ENCODE measurements around the gene PEX5L. TPM values are rescaled to one million over a fixed set of nuclear protein-coding genes. Genes with fewer than 3 reads are reported as not detected.
"Not testable (repeated sequence)": the region's sequence is repeated elsewhere in the genome, so short reads cannot be mapped to it uniquely, and the experiment has no call there.

The PEX5L gene
- polyA plus RNA-seq, 1 experiment: 0.14 TPM

DNA sequence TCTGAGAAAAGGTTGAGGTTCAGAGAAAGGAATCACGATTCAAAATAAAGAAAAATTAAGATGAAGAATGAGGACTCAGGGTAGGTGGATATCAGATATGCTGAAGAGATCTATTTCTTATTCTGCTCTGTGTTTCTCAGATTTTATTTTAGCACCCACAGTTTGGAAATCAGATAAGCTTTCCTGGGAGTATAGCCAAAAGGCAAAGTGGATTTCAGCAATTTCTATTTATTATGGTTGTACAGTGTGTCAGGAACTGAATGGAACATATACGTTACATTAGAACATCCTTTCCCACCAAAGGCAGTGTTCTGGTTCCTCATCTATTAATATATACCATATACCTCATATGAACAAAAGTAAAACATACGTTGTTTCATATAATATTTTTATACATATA, 18.9 kb downstream of the PEX5L start:
- Histone ChIP-seq H3K27ac (ENCODE audit: low read depth, low read length) (no peak overlapping the region), H3K4me3 (ENCODE audit: low read depth, low read length) (no peak overlapping the region)

DNA sequence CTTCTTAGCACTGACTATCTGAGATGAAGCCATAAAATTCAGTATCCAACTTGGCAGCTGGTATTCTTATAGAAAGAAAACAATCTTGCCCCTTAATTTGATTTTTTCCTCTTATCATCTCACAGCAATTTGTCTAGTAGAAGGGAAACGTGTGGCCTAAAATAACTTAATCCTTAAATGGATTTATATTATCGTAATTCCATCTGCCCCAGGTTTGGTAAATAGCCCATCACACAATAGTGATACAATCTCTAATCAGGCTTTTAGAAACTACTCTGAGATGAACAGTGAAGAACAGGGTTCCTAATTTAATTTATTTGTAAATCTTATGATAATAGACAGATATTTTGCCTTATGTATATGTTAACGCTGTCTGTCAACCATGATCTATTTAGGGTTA, 24.8 kb downstream of the PEX5L start:
- H3K27ac ChIP-seq (ENCODE audit: low read depth, low read length): no peak overlapping the region
- no peak overlapping the region for H3K4me3 ChIP-seq (ENCODE audit: low read depth, low read length)
- H3K9me3 ChIP-seq (ENCODE audit: control insufficient read depth, insufficient read depth, low read length): peaks cover 9% of the 10 kb centered on the region
- DNase-seq (ENCODE audit: low read depth, low spot score): no peak
- ChIA-PET POLR2A (no interaction called here), CTCF (no interaction called here)
- no peaks in the 10 kb centered on the region for H3K27me3 ChIP-seq (ENCODE audit: control insufficient read depth, insufficient read depth, low read length)
- TF ChIP-seq, protein P1, sequence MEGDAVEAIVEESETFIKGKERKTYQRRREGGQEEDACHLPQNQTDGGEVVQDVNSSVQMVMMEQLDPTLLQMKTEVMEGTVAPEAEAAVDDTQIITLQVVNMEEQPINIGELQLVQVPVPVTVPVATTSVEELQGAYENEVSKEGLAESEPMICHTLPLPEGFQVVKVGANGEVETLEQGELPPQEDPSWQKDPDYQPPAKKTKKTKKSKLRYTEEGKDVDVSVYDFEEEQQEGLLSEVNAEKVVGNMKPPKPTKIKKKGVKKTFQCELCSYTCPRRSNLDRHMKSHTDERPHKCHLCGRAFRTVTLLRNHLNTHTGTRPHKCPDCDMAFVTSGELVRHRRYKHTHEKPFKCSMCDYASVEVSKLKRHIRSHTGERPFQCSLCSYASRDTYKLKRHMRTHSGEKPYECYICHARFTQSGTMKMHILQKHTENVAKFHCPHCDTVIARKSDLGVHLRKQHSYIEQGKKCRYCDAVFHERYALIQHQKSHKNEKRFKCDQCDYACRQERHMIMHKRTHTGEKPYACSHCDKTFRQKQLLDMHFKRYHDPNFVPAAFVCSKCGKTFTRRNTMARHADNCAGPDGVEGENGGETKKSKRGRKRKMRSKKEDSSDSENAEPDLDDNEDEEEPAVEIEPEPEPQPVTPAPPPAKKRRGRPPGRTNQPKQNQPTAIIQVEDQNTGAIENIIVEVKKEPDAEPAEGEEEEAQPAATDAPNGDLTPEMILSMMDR (IDR thresholded peaks at IDR 0.05; ENCODE audit: low read depth, low read length): no peak

More for the DNA sequence above, 18.9 kb downstream of the PEX5L start:
- TF ChIP-seq, protein P1 (IDR thresholded peaks at IDR 0.05; ENCODE audit: low read depth, low read length): no peak
- Histone ChIP-seq H3K9me3 (ENCODE audit: control insufficient read depth, insufficient read depth, low read length) (no peaks in the 10 kb centered on the region), H3K27me3 (ENCODE audit: control insufficient read depth, insufficient read depth, low read length) (no peaks in the 10 kb centered on the region)
- CTCF ChIA-PET: no interaction called here
- POLR2A ChIA-PET: no interaction called here
- no peak for DNase-seq (ENCODE audit: low read depth, low spot score)

DNA sequence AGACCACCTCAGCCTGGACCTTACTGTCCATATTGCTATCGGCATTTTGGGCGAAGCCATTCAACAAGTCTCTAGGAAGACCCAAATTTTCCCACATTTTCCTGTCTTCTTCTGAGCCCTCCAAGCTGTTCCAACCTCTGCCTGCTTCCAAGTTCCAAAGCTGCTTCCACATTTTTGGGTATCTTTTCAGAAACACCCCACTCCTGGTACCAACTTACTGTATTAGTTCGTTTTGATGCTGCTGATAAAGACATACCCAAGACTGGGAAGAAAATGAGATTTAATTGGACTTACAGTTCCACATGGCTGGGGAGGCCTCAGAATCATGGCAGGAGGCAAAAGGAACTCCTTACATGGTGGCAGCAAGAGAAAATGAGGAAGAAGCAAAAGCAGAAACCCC, 28.4 kb downstream of the PEX5L start:
- CTCF ChIA-PET; H3K27ac ChIP-seq (ENCODE audit: low read depth, low read length); DNase-seq (ENCODE audit: low read depth, low spot score); H3K4me3 ChIP-seq (ENCODE audit: low read depth, low read length); H3K9me3 ChIP-seq (ENCODE audit: control insufficient read depth, insufficient read depth, low read length); POLR2A ChIA-PET; H3K27me3 ChIP-seq (ENCODE audit: control insufficient read depth, insufficient read depth, low read length): not testable (repeated sequence)

DNA sequence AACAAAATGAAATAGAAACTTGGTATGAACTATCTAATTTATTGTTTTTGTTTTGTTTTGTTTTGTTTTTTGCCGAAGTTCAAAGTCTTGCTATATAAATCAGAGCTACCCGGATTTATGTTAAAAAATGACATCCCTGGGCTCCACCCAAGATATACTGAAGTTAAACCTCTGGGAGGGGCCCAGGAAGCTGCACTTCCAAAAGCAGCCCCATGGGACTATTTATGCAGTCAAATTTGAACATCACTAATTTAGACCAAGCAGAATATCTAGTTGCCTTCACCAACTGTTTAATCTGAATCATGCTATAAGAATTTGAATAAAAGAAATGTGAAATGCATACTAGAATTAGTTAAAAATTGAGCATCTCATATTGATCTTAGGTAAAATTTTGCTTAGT, 32.2 kb downstream of the PEX5L start:
- ChIA-PET CTCF (interaction anchor here (1.0 kb wide), 1 partner anchor 76 kb away, joined by 3 read pairs; no protein-coding TSS in a partner anchor), POLR2A (no interaction called here)
- H3K4me3 ChIP-seq (ENCODE audit: low read depth, low read length): no peak overlapping the region
- DNase-seq (ENCODE audit: low read depth, low spot score): no peak
- H3K27me3 ChIP-seq (ENCODE audit: control insufficient read depth, insufficient read depth, low read length): no peaks in the 10 kb centered on the region
- no peak overlapping the region for H3K27ac ChIP-seq (ENCODE audit: low read depth, low read length)
- H3K9me3 ChIP-seq (ENCODE audit: control insufficient read depth, insufficient read depth, low read length): peaks cover 9% of the 10 kb centered on the region
- TF ChIP-seq, protein P1 (IDR thresholded peaks at IDR 0.05; ENCODE audit: low read depth, low read length): no peak

DNA sequence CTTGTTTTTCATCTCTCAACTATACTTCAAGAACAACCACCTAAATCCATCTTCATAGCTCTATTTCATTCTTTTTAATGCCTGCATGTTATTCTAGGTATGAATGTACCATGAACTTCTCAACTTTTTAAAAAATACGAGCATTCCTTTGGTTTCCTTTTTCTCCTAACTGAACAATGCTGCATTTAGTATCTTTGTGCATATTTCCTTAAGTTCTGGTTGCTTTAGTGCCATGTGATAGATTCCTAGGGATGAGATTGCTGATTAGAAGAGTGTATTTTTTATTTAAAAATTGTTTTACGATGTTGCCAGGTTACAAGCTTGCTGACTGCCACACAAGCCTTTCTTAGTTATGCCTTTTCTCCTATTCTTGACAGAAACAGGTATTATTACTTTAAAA, 34.7 kb downstream of the PEX5L start:
- DNase-seq (ENCODE audit: low read depth, low spot score): no peak
- TF ChIP-seq, protein P1 (IDR thresholded peaks at IDR 0.05; ENCODE audit: low read depth, low read length): no peak
- no peak overlapping the region for H3K27ac ChIP-seq (ENCODE audit: low read depth, low read length)
- no peaks in the 10 kb centered on the region for H3K27me3 ChIP-seq (ENCODE audit: control insufficient read depth, insufficient read depth, low read length)
- CTCF ChIA-PET: no interaction called here
- no peaks in the 10 kb centered on the region for H3K9me3 ChIP-seq (ENCODE audit: control insufficient read depth, insufficient read depth, low read length)
- POLR2A ChIA-PET: no interaction called here
- H3K4me3 ChIP-seq (ENCODE audit: low read depth, low read length): no peak overlapping the region

DNA sequence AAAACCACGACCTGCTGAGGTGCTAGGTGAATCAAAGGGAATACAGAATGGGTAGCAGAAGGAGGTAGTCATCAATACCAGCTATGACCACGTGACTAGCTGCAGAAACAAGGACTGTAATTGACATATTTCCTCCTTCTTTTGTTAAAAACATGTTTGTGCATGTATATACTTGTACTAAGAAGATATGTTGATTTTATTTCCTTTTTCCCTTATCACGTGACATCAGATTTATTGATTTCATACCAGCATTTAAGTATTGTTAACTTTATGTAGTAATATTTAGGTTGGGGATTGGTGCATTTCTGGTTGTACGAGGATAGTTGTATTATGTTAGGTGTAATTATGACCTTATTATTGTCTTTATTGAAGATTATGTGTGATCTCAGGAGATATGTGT, 36.2 kb downstream of the PEX5L start:
- POLR2A ChIA-PET: no interaction called here
- H3K27me3 ChIP-seq (ENCODE audit: control insufficient read depth, insufficient read depth, low read length): no peaks in the 10 kb centered on the region
- no peak overlapping the region for H3K27ac ChIP-seq (ENCODE audit: low read depth, low read length)
- DNase-seq (ENCODE audit: low read depth, low spot score): no peak
- H3K9me3 ChIP-seq (ENCODE audit: control insufficient read depth, insufficient read depth, low read length): no peaks in the 10 kb centered on the region
- TF ChIP-seq, protein P1 (IDR thresholded peaks at IDR 0.05; ENCODE audit: low read depth, low read length): no peak
- no peak overlapping the region for H3K4me3 ChIP-seq (ENCODE audit: low read depth, low read length)
- CTCF ChIA-PET: no interaction called here
